MCF 10A (cell line): ENCODE data around the gene HBE1. TPM values are rescaled to one million over a fixed set of nuclear protein-coding genes. Genes with fewer than 3 reads are reported as not detected.

ENCODE experiments used
- BruUV-seq: library from RNA; stranded (reverse); fragments of 400-500 nt; replicated peaks from 2 replicates; lab custom pipeline; 2021; lab: Mats Ljungman, UMichigan
- CTCF ChIA-PET: fragments of 300-600 bp; sonication (Branson Sonifier 250); formaldehyde crosslinking; extraction: SDS; loops from one replicate; lab custom pipeline; 2021; ENCODE audit warnings: antibody characterized with exemption, inconsistent platforms; lab: Yijun Ruan, JAX
- POLR2A ChIA-PET: fragments of 300-600, 350-650 bp; sonication (Branson Sonifier 250); formaldehyde crosslinking; extraction: SDS; loops from one replicate; lab custom pipeline; 2020; ENCODE audit warnings: antibody characterized with exemption, inconsistent platforms; lab: Yijun Ruan, JAX
- DNase-seq: peaks from one replicate; pipeline ENCODE4 v3.0.0-alpha.2; 2018; ENCODE audit not compliant: unreplicated experiment
- H3K27ac Mint-ChIP-seq: one replicate; pipeline ENCODE4 v1.8.0; 2022; ENCODE audit warnings: mild to moderate bottlenecking, low read depth, mixed read lengths; ENCODE audit not compliant: unreplicated experiment
- H3K27me3 Mint-ChIP-seq: one replicate; pipeline ENCODE4 v1.8.0; 2022; ENCODE audit warnings: mixed read lengths; ENCODE audit not compliant: insufficient read depth, unreplicated experiment
- H3K36me3 Mint-ChIP-seq: one replicate; pipeline ENCODE4 v1.8.0; 2022; ENCODE audit warnings: mild to moderate bottlenecking, moderate library complexity, mixed read lengths; ENCODE audit not compliant: insufficient read depth, unreplicated experiment
- H3K4me1 Mint-ChIP-seq: one replicate; pipeline ENCODE4 v1.8.0; 2022; ENCODE audit warnings: mixed read lengths; ENCODE audit not compliant: insufficient read depth, unreplicated experiment
- H3K4me3 Mint-ChIP-seq: one replicate; pipeline ENCODE4 v1.8.0; 2022; ENCODE audit warnings: mild to moderate bottlenecking, moderate library complexity, mixed read lengths; ENCODE audit not compliant: unreplicated experiment
- H3K9me3 Mint-ChIP-seq: one replicate; pipeline ENCODE4 v1.8.0; 2022; ENCODE audit warnings: mixed read lengths; ENCODE audit not compliant: unreplicated experiment
- CTCF ChIP-seq: fragments of 200-600 bp; IDR thresholded peaks from one replicate; pipeline ENCODE4 v1.8.0; 2022; ENCODE audit warnings: antibody characterized with exemption, mild to moderate bottlenecking; ENCODE audit not compliant: unreplicated experiment
- intact Hi-C: fragments of 100-400 bp; cut with micrococcal nuclease; formaldehyde crosslinking; loops from 2 replicates; pipeline ENCODE4 v1.14.1; 2022
- total RNA-seq: library from RNA; stranded (reverse); gene quantifications from 2 replicates; pipeline ENCODE4 v1.2.3, GENCODE V29; 2022

Gene HBE1
- total RNA-seq, 1 experiment from 2014 or later = not detected

- no peak for TF ChIP-seq CTCF
- H3K36me3 Mint-ChIP-seq = no peaks in the 10 kb centered on the region
- no peaks in the 10 kb centered on the region for H3K4me1 Mint-ChIP-seq
- POLR2A ChIA-PET = no interaction called here
- intact Hi-C loops = no loop called here
- no peak overlapping the region for H3K4me3 Mint-ChIP-seq
- BruUV-seq = no TSS peak
- CTCF ChIA-PET = interaction anchor here (0.7 kb wide), 1 partner anchor 1569 kb away, joined by 3 read pairs; no protein-coding TSS in a partner anchor
- no peak overlapping the region for H3K27ac Mint-ChIP-seq
- H3K9me3 Mint-ChIP-seq = no peaks in the 10 kb centered on the region
- no peak for DNase-seq
- H3K27me3 Mint-ChIP-seq = peaks cover 44% of the 10 kb centered on the region
These were observed 26.6 kb downstream of the HBE1 start for GRCh38 chr11:5242933-5243815.

- intact Hi-C loops = no loop called here
- Mint-ChIP-seq H3K4me3 (no peak overlapping the region), H3K9me3 (no peaks in the 10 kb centered on the region), H3K36me3 (no peaks in the 10 kb centered on the region), H3K27me3 (peaks cover 38% of the 10 kb centered on the region), H3K27ac (no peak overlapping the region), H3K4me1 (no peaks in the 10 kb centered on the region)
- no peak for DNase-seq
- no TSS peak for BruUV-seq
- ChIA-PET CTCF (no interaction called here), POLR2A (no interaction called here)
- TF ChIP-seq CTCF = no peak
These were observed 27.5 kb downstream of the HBE1 start for GRCh38 chr11:5242208-5242607.

GRCh38 chr11:5241458-5241857 lies 28.3 kb downstream of the HBE1 start:
- H3K4me1 Mint-ChIP-seq = no peaks in the 10 kb centered on the region
- H3K27me3 Mint-ChIP-seq = peaks cover 31% of the 10 kb centered on the region
- BruUV-seq = no TSS peak

More at GRCh38 chr11:5241458-5241857, 28.3 kb downstream of the HBE1 start:
- DNase-seq = no peak
- no peaks in the 10 kb centered on the region for H3K36me3 Mint-ChIP-seq
- POLR2A ChIA-PET = interaction anchor here (0.7 kb wide), 1 partner anchor 443 kb away, joined by 3 read pairs; no protein-coding TSS in a partner anchor
- CTCF ChIA-PET = no interaction called here
- TF ChIP-seq CTCF = no peak
- H3K27ac Mint-ChIP-seq = no peak overlapping the region
- no peaks in the 10 kb centered on the region for H3K9me3 Mint-ChIP-seq
- intact Hi-C loops = no loop called here
- H3K4me3 Mint-ChIP-seq = no peak overlapping the region
